DMS 273 (cell line): ENCODE data around the gene C11orf86.
"Not testable (repeated sequence)": the region's sequence is repeated elsewhere in the genome, so short reads cannot be mapped to it uniquely, and the experiment has no call there.

Experiments
- DNase-seq: peaks from one replicate; lab custom pipeline; 2025; ENCODE audit not compliant: unreplicated experiment; lab: John Stamatoyannopoulos, UW

C11orf86 gene

GRCh38 chr11:66974724-66975404 lies at the start of gene C11orf86:
Gene C11orf86 (plus strand): TSS chr11:66975304. CDS start chr11:66975363, 59 bp downstream.
- no peak for DNase-seq

GRCh38 chr11:66929753-66930152 lies 45.4 kb upstream of the C11orf86 start:
- no peak for DNase-seq

DNA sequence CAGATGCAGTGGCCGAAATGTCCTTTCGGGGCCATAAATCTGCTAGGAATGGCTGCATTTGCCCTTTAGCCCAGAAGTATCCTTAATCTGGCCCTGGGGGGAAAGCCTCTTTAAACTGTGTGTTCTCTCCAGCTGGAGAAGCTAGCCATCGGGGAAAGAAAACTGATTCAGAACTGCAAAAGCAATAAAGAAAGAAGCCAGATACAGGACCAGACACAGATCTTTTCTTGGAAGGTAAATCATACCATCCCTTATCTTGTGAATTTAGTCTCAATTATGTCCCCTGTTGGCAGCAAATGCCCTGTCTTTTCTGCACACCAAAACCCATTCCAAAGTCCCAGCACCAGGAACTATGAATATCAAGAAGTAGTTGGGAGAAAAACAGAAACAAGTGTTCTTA lies 42.6 kb upstream of the C11orf86 start:
- no peak for DNase-seq

GRCh38 chr11:66933531-66933930 lies 41.6 kb upstream of the C11orf86 start:
- DNase-seq = no peak

DNA sequence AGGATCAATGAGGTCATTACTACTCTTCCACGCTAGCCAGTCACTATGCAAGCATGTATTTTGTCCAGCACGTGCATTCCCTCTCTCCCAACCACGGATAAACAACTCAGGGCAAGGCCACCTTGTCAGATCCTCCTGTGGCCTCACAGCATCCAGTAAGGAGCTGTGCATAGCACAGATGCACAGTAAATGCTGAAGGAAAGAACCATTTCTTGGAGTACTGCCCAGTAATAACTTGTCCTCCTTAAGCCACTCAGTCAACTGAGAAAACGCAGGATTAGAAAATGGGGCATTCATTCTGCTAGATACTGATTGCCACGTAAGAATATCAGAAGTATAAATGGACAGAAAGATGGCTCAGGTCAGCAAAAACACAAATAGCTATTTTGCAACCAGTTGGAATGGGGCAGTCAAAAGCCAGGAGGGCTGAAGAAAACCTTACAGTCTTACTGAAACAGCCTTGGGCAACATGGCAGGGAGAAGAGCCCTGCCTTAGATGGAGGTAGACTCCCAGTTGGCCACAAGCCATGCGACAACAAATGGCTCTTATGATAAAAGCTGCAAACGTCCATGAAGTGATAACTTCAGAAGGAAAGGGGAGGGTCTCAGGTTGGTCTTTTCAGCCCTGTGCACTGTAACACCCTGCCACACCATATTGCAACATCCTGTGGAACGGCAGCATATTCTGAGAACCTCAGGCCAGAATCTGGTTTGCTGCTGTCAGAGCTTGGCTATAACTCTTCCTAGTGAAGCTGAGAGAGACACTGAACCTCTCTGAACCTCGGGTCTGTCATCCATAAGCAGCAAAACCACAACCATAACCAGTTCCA lies 39.9 kb upstream of the C11orf86 start:
- no peak for DNase-seq

DNA sequence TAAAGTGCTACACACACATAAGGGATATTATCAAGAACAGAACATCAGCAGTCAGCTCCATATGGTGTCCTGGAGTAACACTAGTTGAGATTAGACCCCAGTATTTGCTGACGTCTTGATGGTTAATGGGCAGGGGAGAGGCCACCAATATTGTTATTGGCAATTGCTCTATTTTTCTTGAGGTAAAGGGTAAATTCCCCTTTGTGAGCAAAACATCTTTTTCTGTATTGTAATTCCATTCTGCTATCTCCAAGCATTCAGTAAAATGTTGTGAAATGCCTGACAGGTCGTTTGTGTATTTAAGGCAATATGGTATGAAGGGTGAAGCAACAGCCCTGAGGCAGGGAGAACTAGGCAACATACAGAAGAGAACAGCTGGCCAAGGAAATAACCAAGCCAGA lies 38.8 kb upstream of the C11orf86 start:
- no peak for DNase-seq

DNA sequence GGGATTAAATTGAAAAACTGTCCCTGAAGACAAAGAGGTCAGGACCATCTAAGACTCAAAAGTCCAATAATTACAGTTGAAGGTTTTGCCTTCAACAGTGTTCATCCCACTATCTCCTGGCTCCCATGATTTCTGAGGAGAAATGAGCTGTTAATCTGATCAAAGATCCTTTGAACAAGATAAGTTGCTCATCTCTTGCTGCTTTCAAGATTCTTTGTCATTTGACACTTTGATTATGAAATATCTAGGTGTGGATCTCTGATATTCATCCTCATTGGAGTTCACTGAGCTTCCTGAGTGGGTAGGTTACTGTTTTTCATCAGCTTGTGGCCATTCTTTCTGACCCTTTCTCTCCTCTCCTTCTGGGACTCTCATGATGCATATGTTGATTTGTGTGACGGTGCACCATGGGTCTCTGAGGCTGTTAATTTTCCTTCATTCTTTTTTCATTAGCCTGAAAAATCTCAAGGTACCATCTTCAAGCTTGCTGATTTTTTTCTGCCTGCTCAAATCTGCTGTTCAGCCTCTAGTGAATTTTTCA lies 37.8 kb upstream of the C11orf86 start:
- DNase-seq = no peak

- DNase-seq = no peak
These were observed 36.4 kb upstream of the C11orf86 start for GRCh38 chr11:66938582-66939135.

- peak; percentile 20 for DNase-seq
These were observed 25.0 kb upstream of the C11orf86 start for GRCh38 chr11:66950112-66950535.

DNA sequence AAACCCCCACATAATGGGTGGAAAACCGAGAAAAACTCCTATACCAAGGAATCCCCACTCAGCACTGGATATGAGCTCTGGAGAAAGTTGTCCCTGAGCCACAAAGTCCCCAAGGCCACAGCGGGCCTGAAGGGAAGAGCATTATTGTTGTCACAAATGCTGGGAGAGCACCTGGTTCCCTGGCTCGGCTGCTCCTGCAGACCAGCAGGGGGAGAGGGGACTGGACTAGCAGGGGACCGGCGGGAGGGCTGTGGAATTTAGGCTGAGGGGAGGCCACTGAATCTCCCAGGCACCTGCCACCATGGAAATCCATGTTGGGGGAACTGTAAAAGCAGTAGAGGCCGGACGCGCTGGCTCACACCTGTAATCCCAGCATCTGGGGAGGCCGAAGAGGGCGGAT lies 24.0 kb upstream of the C11orf86 start:
- DNase-seq = no peak

DNA sequence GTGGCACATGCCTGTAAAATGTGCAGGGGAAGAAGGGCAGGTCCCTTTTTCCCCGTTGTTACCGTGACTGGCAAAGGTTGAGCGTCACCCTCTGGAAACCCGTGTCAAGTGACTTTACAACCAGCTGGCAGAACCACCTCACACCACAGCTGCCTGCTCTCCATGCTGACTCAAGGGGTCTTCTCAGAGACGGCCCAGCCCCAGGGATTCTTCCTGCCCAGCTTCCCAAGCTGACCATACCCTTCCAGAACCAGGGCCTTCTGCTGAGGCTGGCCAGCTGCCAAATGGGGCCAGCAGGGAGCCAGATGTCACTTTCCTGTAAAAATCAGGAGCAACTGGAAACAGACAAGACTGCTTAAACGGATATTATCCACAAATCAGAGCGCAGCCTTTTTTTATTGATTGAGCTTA lies 23.2 kb upstream of the C11orf86 start:
- DNase-seq = peak; percentile 88

- no peak for DNase-seq
These were observed 21.8 kb upstream of the C11orf86 start for GRCh38 chr11:66953081-66953833.

DNA sequence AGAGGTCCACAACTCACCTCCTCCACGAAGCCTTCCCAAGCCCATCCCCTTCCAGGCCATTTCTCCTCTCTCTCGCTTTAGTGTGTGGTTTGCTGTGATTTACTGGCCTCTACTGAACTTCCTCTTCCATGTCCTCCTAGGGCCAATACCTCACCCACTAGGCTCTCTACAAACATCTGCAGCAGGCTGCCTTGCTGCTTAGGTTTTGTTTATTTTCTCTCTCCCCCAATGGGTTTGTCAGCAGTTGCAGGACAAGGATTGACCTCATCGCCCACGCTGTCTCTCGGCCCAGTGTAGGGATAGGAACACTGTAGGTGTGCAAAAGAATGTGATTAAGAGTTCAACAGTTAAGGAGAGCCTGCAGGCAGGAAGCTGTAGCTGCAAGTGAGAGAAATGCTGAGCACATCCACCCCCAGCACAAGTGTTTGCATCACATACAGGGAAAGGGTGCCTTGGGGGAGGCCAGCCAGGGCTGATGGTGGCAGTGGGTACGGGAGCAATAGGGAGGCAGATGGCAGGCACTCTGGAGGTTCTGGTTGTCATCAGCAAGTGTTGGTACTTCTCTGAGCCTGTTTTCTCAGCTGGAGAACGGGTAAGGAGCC lies 18.3 kb upstream of the C11orf86 start:
- peak; percentile 41 for DNase-seq

DNA sequence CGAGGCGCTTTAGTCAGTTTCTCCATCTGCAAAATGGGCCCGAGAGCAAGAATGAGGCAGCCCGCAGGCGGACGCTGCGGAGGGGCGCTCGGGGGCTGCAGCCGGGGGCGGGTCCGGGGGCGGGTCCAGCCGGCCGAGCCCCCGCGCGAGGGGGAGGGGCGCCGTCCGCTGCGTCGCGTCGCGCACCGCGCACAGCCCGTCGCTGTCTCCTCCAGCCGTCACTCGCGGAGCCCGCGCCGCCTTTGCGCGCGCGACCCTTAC lies 17.2 kb upstream of the C11orf86 start:
- no peak for DNase-seq

- peak; percentile 99 for DNase-seq
These were observed 16.7 kb upstream of the C11orf86 start, which contains the start of gene PC for GRCh38 chr11:66958232-66958955. Gene PC (minus strand): TSS chr11:66958383. CDS start chr11:66872159, 86,224 bp downstream.

- DNase-seq = no peak
These were observed 16.2 kb upstream of the C11orf86 start for GRCh38 chr11:66958956-66959274.

GRCh38 chr11:66961691-66962213 lies 13.4 kb upstream of the C11orf86 start:
- not testable (repeated sequence) for DNase-seq

- no peak for DNase-seq
These were observed 12.9 kb upstream of the C11orf86 start for GRCh38 chr11:66962247-66962646.

- no peak for DNase-seq
These were observed 12.3 kb upstream of the C11orf86 start for GRCh38 chr11:66962801-66963200.

DNA sequence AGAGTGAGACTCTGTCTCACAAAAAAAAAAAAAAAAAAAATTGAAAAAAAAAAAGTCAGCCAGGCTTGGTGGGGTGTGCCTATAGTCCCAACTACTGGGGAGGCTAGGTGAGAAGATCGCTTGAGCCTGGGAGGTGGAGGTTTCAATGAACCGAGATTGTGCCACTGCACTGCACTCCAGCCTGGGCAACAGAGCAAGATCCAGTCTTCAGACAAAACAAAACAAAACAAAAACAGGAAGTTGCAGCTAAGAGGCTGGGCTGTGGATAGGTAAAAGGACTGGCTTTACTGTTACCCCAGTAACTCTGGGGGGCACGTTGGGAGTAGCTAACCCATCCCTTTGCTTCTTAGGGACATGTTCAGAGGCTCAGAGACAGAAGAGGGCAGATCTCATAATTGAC lies 10.6 kb upstream of the C11orf86 start:
- DNase-seq = no peak
